SU-DHL-6 (cell line): ENCODE measurements around the gene NMS.

Source experiments
- H2AFZ ChIP-seq: fragments of 200-600 bp; sonication (generic); 2 replicates; pipeline ENCODE4 v1.6.1; 2014; ENCODE audit warnings: low read depth, mild to moderate bottlenecking, moderate library complexity, mixed read lengths, antibody characterized with exemption, low read length; ENCODE audit not compliant: severe bottlenecking
- H3F3A ChIP-seq: fragments of 200-600 bp; shearing (Covaris generic); 2 replicates; pipeline ENCODE4 v1.6.0; 2016; ENCODE audit warnings: antibody characterized with exemption, mild to moderate bottlenecking; ENCODE audit not compliant: insufficient read depth
- H3K27ac ChIP-seq: fragments of 200-600 bp; sonication (generic); 2 replicates; pipeline ENCODE4 v1.5.1; 2016; ENCODE audit warnings: low read depth, mild to moderate bottlenecking, low read length, moderate library complexity, mixed read lengths
- H3K27me3 ChIP-seq: fragments of 200-600 bp; sonication (generic), shearing (Covaris generic); 2 replicates; pipeline ENCODE4 v1.6.0; 2014; ENCODE audit warnings: mild to moderate bottlenecking, low read length
- H3K36me3 ChIP-seq: fragments of 200-600 bp; sonication (generic); 2 replicates; pipeline ENCODE4 v1.6.1; 2014; ENCODE audit warnings: mild to moderate bottlenecking, low read length, mixed read lengths
- H3K4me2 ChIP-seq: fragments of 300-600, 200-600 bp; shearing (Covaris generic), sonication (generic); 2 replicates; pipeline ENCODE4 v1.6.0; 2014; ENCODE audit warnings: low read length, low read depth, mild to moderate bottlenecking; ENCODE audit not compliant: poor library complexity, severe bottlenecking
- H3K4me3 ChIP-seq: fragments of 200-600 bp; sonication (generic); 2 replicates; pipeline ENCODE4 v1.5.1; 2014; ENCODE audit warnings: antibody characterized with exemption, low read length, mild to moderate bottlenecking, mixed read lengths; ENCODE audit not compliant: insufficient read depth, poor library complexity, severe bottlenecking
- H3K79me2 ChIP-seq: fragments of 200-600 bp; sonication (generic); 2 replicates; pipeline ENCODE4 v1.6.1; 2014; ENCODE audit warnings: mild to moderate bottlenecking, low read length, moderate library complexity; ENCODE audit not compliant: insufficient read depth
- H3K9ac ChIP-seq: fragments of 200-600 bp; sonication (generic); 2 replicates; pipeline ENCODE4 v1.7.0; 2014; ENCODE audit warnings: mild to moderate bottlenecking, low read length
- H3K9me2 ChIP-seq: fragments of 200-600 bp; sonication (generic); replicated peaks from 2 replicates; pipeline ENCODE4 v1.6.1; 2014; ENCODE audit warnings: low read length; ENCODE audit not compliant: insufficient read depth
- H3K9me3 ChIP-seq: fragments of 200-600 bp; sonication (generic); 2 replicates; pipeline ENCODE4 v1.6.1; 2014; ENCODE audit warnings: low read length, mixed read lengths; ENCODE audit not compliant: insufficient read depth
- H4K20me1 ChIP-seq: fragments of 200-600 bp; sonication (generic); 2 replicates; pipeline ENCODE4 v1.6.1; 2014; ENCODE audit warnings: low read depth, mild to moderate bottlenecking, antibody characterized with exemption, low read length, moderate library complexity, mixed read lengths
- CTCF ChIP-seq: fragments of 200-600 bp; sonication (generic); IDR thresholded peaks from one replicate; pipeline ENCODE4 v1.5.1; 2017; ENCODE audit warnings: antibody characterized with exemption, mild to moderate bottlenecking, low read length, moderate library complexity; ENCODE audit not compliant: insufficient read depth, poor library complexity, severe bottlenecking
- EZH2phosphoT487 ChIP-seq: fragments of 200-600 bp; sonication (generic), shearing (Covaris generic); conservative IDR thresholded peaks from 2 replicates; pipeline ENCODE4 v1.6.1; 2018; ENCODE audit warnings: mild to moderate bottlenecking, antibody characterized with exemption, low read length, moderate library complexity, mixed read lengths

NMS gene

GRCh38 chr2:100509066-100509465 lies 38.8 kb downstream of the NMS start:
- H3K4me2 ChIP-seq: no peak overlapping the region
- no peaks in the 10 kb centered on the region for H3K9me3 ChIP-seq
- H4K20me1 ChIP-seq: no peaks in the 10 kb centered on the region
- no peaks in the 10 kb centered on the region for H3K36me3 ChIP-seq
- H3F3A ChIP-seq: no peaks in the 10 kb centered on the region
- no peaks in the 10 kb centered on the region; the same call in 1 of the 2 replicates for H3K9me2 ChIP-seq
- H3K27ac ChIP-seq: no peak overlapping the region
- TF ChIP-seq EZH2phosphoT487 (no peak), CTCF (no peak)
- H3K79me2 ChIP-seq: no peaks in the 10 kb centered on the region
- no peak overlapping the region for H3K4me3 ChIP-seq
- H3K27me3 ChIP-seq: no peaks in the 10 kb centered on the region
- no peak overlapping the region for H3K9ac ChIP-seq
- no peak overlapping the region for H2AFZ ChIP-seq

GRCh38 chr2:100513650-100514049 lies 43.4 kb downstream of the NMS start:
- no peaks in the 10 kb centered on the region for H3K9me3 ChIP-seq
- no peak overlapping the region for H3K27ac ChIP-seq
- no peaks in the 10 kb centered on the region; the same call in 1 of the 2 replicates for H3K9me2 ChIP-seq
- no peaks in the 10 kb centered on the region for H3K36me3 ChIP-seq
- no peaks in the 10 kb centered on the region for H3F3A ChIP-seq
- peak overlapping the region; percentile 31 for H3K4me2 ChIP-seq
- H2AFZ ChIP-seq: peak overlapping the region; percentile 84
- TF ChIP-seq CTCF (no peak), EZH2phosphoT487 (no peak)
- H4K20me1 ChIP-seq: no peaks in the 10 kb centered on the region
- H3K27me3 ChIP-seq: no peaks in the 10 kb centered on the region
- H3K9ac ChIP-seq: no peak overlapping the region
- H3K4me3 ChIP-seq: no peak overlapping the region
- no peaks in the 10 kb centered on the region for H3K79me2 ChIP-seq

- Histone ChIP-seq H3K4me3 (no peak overlapping the region), H3K4me2 (no peak overlapping the region), H3K79me2 (no peaks in the 10 kb centered on the region), H3K27ac (no peak overlapping the region), H3K36me3 (no peaks in the 10 kb centered on the region), H3K9me2 (no peaks in the 10 kb centered on the region), H3F3A (no peaks in the 10 kb centered on the region), H3K9ac (no peak overlapping the region), H3K27me3 (no peaks in the 10 kb centered on the region), H2AFZ (no peak overlapping the region), H4K20me1 (no peaks in the 10 kb centered on the region), H3K9me3 (no peaks in the 10 kb centered on the region)
- TF ChIP-seq CTCF (no peak), EZH2phosphoT487 (no peak)
Measured at GRCh38 chr2:100517556-100517955, 47.3 kb downstream of the NMS start.
